ENCODE measurements around the gene MTCL3.

- TF ChIP-seq POLR2AphosphoS5 (IDR thresholded peaks at IDR 0.05; ENCODE audit: low read depth, low read length), result no peak
- no peak for TF ChIP-seq TAF1 (IDR thresholded peaks at IDR 0.05; ENCODE audit: borderline replicate concordance, low read depth, low read length)
Measured at GRCh38 chr6:127550403-127550802, 31.3 kb upstream of the MTCL3 start.
